ENCODE results near the gene WNT2B. TPM values are rescaled to one million over a fixed set of nuclear protein-coding genes. Genes with fewer than 3 reads are reported as not detected.

WNT2B gene
- total RNA-seq (2011; cell fraction: chromatin; rRNA removed; ENCODE audit: low replicate concordance): 0.18 and 0.23 TPM in 2 replicates
- not detected in 2 replicates for total RNA-seq (2011; cell fraction: nucleolus; rRNA removed)
- total RNA-seq (2011; cell fraction: nucleoplasm; rRNA removed): 0.15 TPM in 1 of 2 replicates, not detected in the other
- total RNA-seq (2014; rRNA removed) (not detected in 2 replicates), total RNA-seq (2014; rRNA removed; fragmentation: Illumina TruSeq; extraction: Trizol) (not detected in 2 replicates), total RNA-seq (2015; rRNA removed; fragmentation: Illumina TruSeq; extraction: Trizol) (0.04 TPM in 1 of 2 replicates, not detected in the other), total RNA-seq (2021) (0.02 and 0.04 TPM in 2 replicates), polyA plus RNA-seq (2011; rRNA removed) (0.04 and 0.09 TPM in 2 replicates), polyA plus RNA-seq (2014; fragmentation: Illumina TruSeq; extraction: Trizol) (not detected in 2 replicates), polyA plus RNA-seq (2014; fragmentation: Nextera tagmentation; extraction: Ambion mirVana) (under 1 TPM; 0.03 to 0.06 TPM), polyA plus RNA-seq (2014; rRNA removed) (0.05 TPM in 1 of 2 replicates, not detected in the other), polyA minus RNA-seq (2011; rRNA and poly(A)+ RNA removed) (0.07 and 0.18 TPM in 2 replicates), Bru-seq, nascent RNA (percentile 12 among the genes with signal in this experiment), BruChase-seq, experiment 1, labeled RNA remaining after a 2-hour chase (percentile 19 among the genes with signal in this experiment), BruChase-seq, experiment 2, labeled RNA remaining after a 6-hour chase (percentile 19 among the genes with signal in this experiment)
- 0.01 TPM in 1 of 2 replicates, not detected in the other for polyA plus RNA-seq (2011; cell fraction: cytosol; rRNA removed)
- polyA plus RNA-seq (2011; cell fraction: nucleus; rRNA removed): 0.08 and 0.09 TPM in 2 replicates
- 0.09 and 0.24 TPM in 2 replicates for polyA plus RNA-seq (2012)
- polyA minus RNA-seq (2011; cell fraction: cytosol; rRNA and poly(A)+ RNA removed): not detected in 2 replicates
- polyA minus RNA-seq (2011; cell fraction: nucleus; rRNA and poly(A)+ RNA removed): 0.13 and 0.22 TPM in 2 replicates
- long read RNA-seq, experiment 1, partial matches to known transcripts: 0 of 2 reads
- long read RNA-seq, experiment 1, other reads (novel, unspliced or antisense): 1 of 2 reads
- long read RNA-seq, experiment 2: 0 reads
- long read RNA-seq, experiment 3: 0 reads

GRCh38 chr1:112508278-112509004, at the start of gene WNT2B:
WNT2B (plus strand) TSS chr1:112508965; CDS start chr1:112509263, 298 bp downstream.
- Histone ChIP-seq H3K79me2 (ENCODE audit: control insufficient read depth, insufficient read depth, low read length) (no peaks in the 10 kb centered on the region), H3K27ac (ENCODE audit: extremely low read depth, low read depth, low read length) (no peak within 1 kb of the TSS), H3K4me3 (peak within 1 kb of the TSS; percentile 23; the same call in 1 of the 2 replicates), H3K27me3 (ENCODE audit: control insufficient read depth in 2 of 2, insufficient read depth in 2 of 2, low read length in 2 of 2) (peaks cover 34 to 77% of the 10 kb centered on the region in 2 experiments), H2AFZ (ENCODE audit: low read depth, low read length) (peak within 1 kb of the TSS; percentile 48), H3K9me3 (replicated peaks; ENCODE audit: control insufficient read depth, insufficient read depth, low read depth, low read length) (no peaks in the 10 kb centered on the region), H3K9ac (ENCODE audit: insufficient read depth in 1 of 2, low read depth in 2 of 2, low read length in 2 of 2) (peak within 1 kb of the TSS in 1 of 2 experiments; percentile 70; a peak in 1 of 4 replicates), H4K20me1 (replicated peaks; ENCODE audit: control insufficient read depth, insufficient read depth, low read length) (0 out of 2 replicates have a peak, but pooled peaks cover 4% of the 10 kb centered on the region), H3K36me3 (ENCODE audit: control insufficient read depth, insufficient read depth, low read length) (no peaks in the 10 kb centered on the region), H3K4me1 (replicated peaks in 1 of 2; ENCODE audit: control insufficient read depth in 2 of 2, insufficient read depth in 2 of 2, low read length in 2 of 2) (peaks cover 0 to 24% of the 10 kb centered on the region in 2 experiments; a peak in 4 of 5 replicates), H3K4me2 (ENCODE audit: insufficient read depth, low read length) (peak within 1 kb of the TSS; percentile 67), H3K9me1 (ENCODE audit: control insufficient read depth, insufficient read depth, low read length) (no peaks in the 10 kb centered on the region)
- FAIRE-seq (no peak), DNase-seq (ENCODE audit: extremely low read depth in 1 of 4, low spot score in 3 of 4) (peak; percentile 30 to 87 (median 64)), ATAC-seq (peak; percentile 71)
- POLR2A ChIA-PET: interaction anchor here (0.5 to 1.3 kb wide), 3 partner anchors 8 to 20 kb away, joined by 3 to 4 read pairs (median 3); no protein-coding TSS in a partner anchor
- BruUV-seq (replicated peaks): no TSS peak
- in situ Hi-C loops (cut with MboI): no loop called here
- CTCF ChIA-PET (ENCODE audit: low intra/inter-chr PET ratio): interaction anchor here (0.7 kb wide), 1 partner anchor 56 kb away, joined by 3 read pairs; no protein-coding TSS in a partner anchor
- 3% methylated on average over 50 of the region's 69 CpGs for WGBS (ENCODE audit: insufficient coverage, low coverage, missing lambda C conversion rate)
- intact Hi-C loops (cut with micrococcal nuclease): no loop called here
- no peak for TF ChIP-seq ZNF174 (CRISPR knock-in tag; IDR thresholded peaks at IDR 0.05)
- no peak for TF ChIP-seq KDM1A (IDR thresholded peaks at IDR 0.05)
- TF ChIP-seq TOE1 (IDR thresholded peaks at IDR 0.05; ENCODE audit: borderline replicate concordance): 0 out of 2 replicates have a peak, but pooled peaks have one; percentile 23
- no peak for TF ChIP-seq TOE1 (CRISPR knock-in tag; IDR thresholded peaks at IDR 0.05; ENCODE audit: borderline replicate concordance, low read depth)
- TF ChIP-seq STAG1 (CRISPR knock-in tag; IDR thresholded peaks at IDR 0.05; ENCODE audit: borderline replicate concordance): no peak
- peak; percentile 92; the same call in 1 of the 2 replicates for TF ChIP-seq EZH2 (IDR thresholded peaks at IDR 0.05; ENCODE audit: borderline replicate concordance, low read depth, low read length)
- TF ChIP-seq CXXC5 (CRISPR knock-in tag; IDR thresholded peaks at IDR 0.05): peak; percentile 29; the same call in 1 of the 2 replicates
- no peak for TF ChIP-seq ZNF395 (CRISPR knock-in tag; IDR thresholded peaks at IDR 0.05)
- TF ChIP-seq GABPB1 (CRISPR knock-in tag; IDR thresholded peaks at IDR 0.05): 0 out of 2 replicates have a peak, but pooled peaks have one; percentile 46
- TF ChIP-seq KDM2B (CRISPR knock-in tag; IDR thresholded peaks at IDR 0.05): no peak
- TF ChIP-seq MAZ (CRISPR knock-in tag; conservative IDR thresholded peaks at IDR 0.05 in 1 of 2, IDR thresholded peaks at IDR 0.05 in 1 of 2): peak in 1 of 2 experiments; percentile 38; a peak in 1 of 4 replicates
- TF ChIP-seq CSDE1 (IDR thresholded peaks at IDR 0.05): no peak
- TF ChIP-seq HNRNPLL (IDR thresholded peaks at IDR 0.05; ENCODE audit: low read depth, low read length, poor library complexity, severe bottlenecking): peak; percentile 26
- peak; percentile 64 for TF ChIP-seq L3MBTL2 (IDR thresholded peaks at IDR 0.05)
- TF ChIP-seq RFX1 (IDR thresholded peaks at IDR 0.05): no peak
- peak; percentile 53; the same call in 1 of the 2 replicates for TF ChIP-seq BCOR (IDR thresholded peaks at IDR 0.05)
- TF ChIP-seq CBFA2T2 (conservative IDR thresholded peaks at IDR 0.05): no peak

Measured in K562 (cell line).